Right cardiac atrium (tissue), 5 donors: Measurements from ENCODE around the gene STARD10. TPM values are rescaled to one million over a fixed set of nuclear protein-coding genes. Genes with fewer than 3 reads are reported as not detected.

ENCODE experiments used
- ATAC-seq, 2 donors: fragments of 200-7000 bp; cut with Tn5 transposase; one replicate each; pipeline versions ENCODE4 v1.8.0 to v1.9.1; 2020; ENCODE audit warnings: moderate library complexity in 2 of 2, mild to moderate bottlenecking in 1 of 2
- DNase-seq, 3 donors: peaks; one replicate each; pipeline ENCODE4 v3.0.0-alpha.2; 2020
- H3K27ac ChIP-seq: one replicate; pipeline ENCODE4 v1.5.1; 2013; ENCODE audit warnings: mild to moderate bottlenecking, low read length, control low read depth, moderate library complexity
- H3K27me3 ChIP-seq: one replicate; pipeline ENCODE4 v1.6.1; 2013; ENCODE audit not compliant: control insufficient read depth, insufficient read depth
- H3K4me1 ChIP-seq: one replicate; pipeline ENCODE4 v1.6.1; 2013; ENCODE audit warnings: low read length; ENCODE audit not compliant: control insufficient read depth, insufficient read depth
- H3K4me3 ChIP-seq: one replicate; pipeline ENCODE4 v1.5.1; 2013; ENCODE audit warnings: low read length, control low read depth
- H3K9me3 ChIP-seq: one replicate; pipeline ENCODE4 v1.6.1; 2013; ENCODE audit warnings: low read length; ENCODE audit not compliant: control insufficient read depth
- WGBS: extraction: QIAGEN DNeasy Blood & Tissue Kit; methylation state at CpG from one replicate; pipeline ENCODE4 v1.1.7; 2013; 5-methylcytosine and 5-hydroxymethylcytosine counted together
- intact Hi-C, 4 donors: fragments of 100-400 bp; cut with DNase I; formaldehyde crosslinking; loops; one replicate each; pipeline versions ENCODE4 v1.11.0 to v1.14.0; 2022 to 2023
- polyA plus RNA-seq: library from polyadenylated mRNA; stranded (reverse); fragments of 200-250 nt; gene quantifications from one replicate; pipeline ENCODE4 v1.2.3, GENCODE V29; 2013
- total RNA-seq, 4 donors: library from RNA; stranded (reverse); fragmentation: NEBNext Ultra II Directional; extraction: Animal tissue kit (Norgen Biotek cat#: 25700); gene quantifications; one replicate each; pipeline ENCODE4 v1.2.1, GENCODE V29; 2021
- donor health status: healthy with polysubstance abuse.
- donor health status: DM: no; HTN: yes; CAD: no.
- donor health status: DM: no; HTN: no; CAD: no.
- donor health status: DM: no; HTN: yes; CAD: no; lungs with severe emphysema.
- donor health status: DM: yes; HTN: yes; CAD: no.

Gene STARD10
- total and polyA plus RNA-seq, 5 donors: 88.9 to 228 (median 122) TPM

DNA sequence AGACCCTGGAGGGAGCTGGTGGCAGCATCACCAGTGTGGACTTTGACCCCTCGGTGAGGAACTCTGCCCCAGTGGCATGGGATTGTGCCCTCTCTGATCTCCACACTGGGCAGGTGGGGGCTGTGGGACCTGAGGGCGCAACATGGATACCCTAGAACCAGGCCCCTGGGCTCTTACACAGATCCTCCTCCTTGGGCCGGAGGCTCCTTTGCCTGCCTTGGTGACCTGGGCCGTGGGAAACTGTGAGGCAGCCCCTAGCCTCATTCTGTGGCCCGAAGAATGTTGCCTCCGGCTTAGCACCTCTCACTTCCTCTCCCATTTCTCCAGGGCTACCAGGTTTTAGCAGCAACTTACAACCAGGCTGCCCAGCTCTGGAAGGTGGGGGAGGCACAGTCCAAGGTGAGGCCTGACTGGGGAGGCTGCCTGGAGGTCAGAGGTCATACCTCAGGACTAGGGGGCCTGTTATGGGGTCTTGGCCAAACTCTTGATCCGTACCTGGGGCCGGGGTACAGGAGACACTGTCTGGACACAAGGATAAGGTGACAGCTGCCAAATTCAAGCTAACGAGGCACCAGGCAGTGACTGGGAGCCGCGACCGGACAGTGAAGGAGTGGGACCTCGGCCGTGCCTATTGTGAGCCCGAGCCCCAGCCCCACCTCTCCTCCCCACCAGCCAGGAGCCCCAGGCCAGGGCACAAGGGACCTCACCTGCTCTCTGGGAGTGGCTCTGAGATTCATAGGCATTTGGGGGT lies 32.5 kb upstream of the STARD10 start:
- H3K27me3 ChIP-seq: no peaks in the 10 kb centered on the region
- DNase-seq (peak in 1 of 3 donors; percentile 48), ATAC-seq (no peak)
- intact Hi-C loops: loop anchor here in 1 of 4 donors (10.0 kb wide), 1 partner anchor 418 kb away; no protein-coding TSS in a partner anchor
- 88% methylated on average over 15 of the region's 15 CpGs for WGBS
- no peak overlapping the region for H3K4me3 ChIP-seq
- peaks cover 4% of the 10 kb centered on the region for H3K4me1 ChIP-seq
- H3K27ac ChIP-seq: no peak overlapping the region
- no peaks in the 10 kb centered on the region for H3K9me3 ChIP-seq

DNA sequence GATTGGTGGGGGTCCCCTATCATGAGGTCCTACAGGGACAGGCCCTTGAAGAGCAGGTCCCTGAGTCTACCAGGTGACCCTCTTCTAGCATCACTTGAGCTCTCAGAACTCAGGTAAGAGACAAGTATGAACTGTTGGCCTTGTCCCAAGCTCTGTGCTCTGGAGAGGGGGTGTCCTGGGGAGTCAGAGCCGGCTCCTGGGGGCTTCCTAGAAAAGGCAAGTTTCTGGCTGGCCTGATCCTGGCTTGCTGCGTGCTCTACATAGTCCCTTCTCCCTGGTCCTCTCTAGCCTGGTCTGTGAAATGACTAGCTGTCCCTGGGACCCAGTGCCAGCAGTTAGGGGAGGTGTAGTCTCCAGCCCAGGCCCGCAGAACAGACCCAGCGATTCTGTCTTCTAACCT lies 31.8 kb upstream of the STARD10 start:
- Histone ChIP-seq H3K4me3 (no peak overlapping the region), H3K4me1 (peaks cover 7% of the 10 kb centered on the region), H3K27ac (no peak overlapping the region), H3K27me3 (no peaks in the 10 kb centered on the region), H3K9me3 (no peaks in the 10 kb centered on the region)
- ATAC-seq: no peak
- intact Hi-C loops: loop anchor here in 1 of 4 donors (10.0 kb wide), 1 partner anchor 419 kb away; no protein-coding TSS in a partner anchor
- peak in 1 of 3 donors; percentile 44 for DNase-seq
- 69% methylated on average over 4 of the region's 4 CpGs for WGBS

DNA sequence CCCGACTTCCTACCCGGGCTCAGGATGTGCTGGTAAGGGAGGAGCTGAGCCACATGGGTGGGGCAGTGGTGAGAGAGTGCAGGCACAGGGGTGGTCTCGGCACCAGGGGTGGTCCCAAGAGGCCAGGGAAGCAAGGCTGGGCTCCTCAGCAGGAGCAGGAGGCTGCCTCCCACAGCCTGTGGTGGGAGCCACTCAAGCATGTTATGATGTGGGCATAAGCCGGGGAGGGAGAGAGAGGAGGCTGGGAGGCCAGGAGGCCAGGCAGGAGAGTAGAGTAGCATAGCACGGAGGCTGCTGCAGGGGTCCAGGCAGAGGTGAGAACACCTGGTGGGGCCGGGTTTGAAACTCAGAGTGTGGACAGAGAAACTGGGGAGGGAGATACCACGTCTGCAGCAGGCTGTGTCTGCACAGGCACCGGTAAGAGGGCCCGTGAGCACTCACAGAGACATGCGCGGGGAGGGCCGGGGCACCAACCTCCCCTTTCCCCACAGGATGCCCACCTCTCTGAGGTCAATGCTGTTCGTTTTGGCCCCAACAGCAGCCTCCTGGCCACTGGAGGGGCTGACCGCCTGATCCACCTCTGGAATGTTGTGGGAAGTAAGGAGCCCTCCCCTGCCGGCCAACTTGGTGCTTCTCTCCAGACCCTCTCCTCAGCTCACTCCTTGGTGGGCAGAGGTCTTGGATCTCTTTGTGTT lies 31.1 kb upstream of the STARD10 start:
- ATAC-seq (no peak), DNase-seq (peak in 1 of 3 donors; percentile 47)
- H3K27me3 ChIP-seq: no peaks in the 10 kb centered on the region
- H3K4me3 ChIP-seq: no peak overlapping the region
- WGBS: 79% methylated on average over 15 of the region's 15 CpGs
- H3K27ac ChIP-seq: no peak overlapping the region
- intact Hi-C loops: loop anchor here in 1 of 4 donors (10.0 kb wide), 1 partner anchor 420 kb away; no protein-coding TSS in a partner anchor
- H3K9me3 ChIP-seq: no peaks in the 10 kb centered on the region
- peaks cover 7% of the 10 kb centered on the region for H3K4me1 ChIP-seq

DNA sequence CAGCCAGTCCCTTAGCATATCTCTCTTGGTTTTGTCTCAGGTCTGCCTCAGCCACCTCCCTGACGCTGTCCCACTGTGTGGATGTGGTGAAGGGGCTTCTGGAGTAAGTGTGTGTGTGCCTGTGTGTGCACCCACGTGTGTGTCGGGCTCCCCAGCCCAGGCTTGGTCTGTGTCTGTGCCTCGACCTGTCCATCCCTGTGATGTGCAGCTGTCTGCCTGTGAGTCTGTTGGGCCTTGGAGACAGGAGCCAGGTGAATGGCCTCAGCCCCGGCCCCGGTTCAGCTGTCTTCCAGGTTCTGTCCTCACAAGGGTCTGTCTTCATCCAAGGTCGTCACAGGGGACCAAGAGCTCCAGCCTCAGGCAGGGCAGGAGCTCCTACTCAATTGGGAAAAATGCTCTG lies 30.2 kb upstream of the STARD10 start:
- peak in 1 of 3 donors; percentile 50 for DNase-seq
- intact Hi-C loops: loop anchor here in 1 of 4 donors (10.0 kb wide), 1 partner anchor 421 kb away; no protein-coding TSS in a partner anchor
- WGBS: 85% methylated on average over 7 of the region's 7 CpGs
- ATAC-seq: no peak
- H3K27me3 ChIP-seq: no peaks in the 10 kb centered on the region
- no peaks in the 10 kb centered on the region for H3K9me3 ChIP-seq
- no peak overlapping the region for H3K27ac ChIP-seq
- H3K4me1 ChIP-seq: peaks cover 7% of the 10 kb centered on the region
- no peak overlapping the region for H3K4me3 ChIP-seq

DNA sequence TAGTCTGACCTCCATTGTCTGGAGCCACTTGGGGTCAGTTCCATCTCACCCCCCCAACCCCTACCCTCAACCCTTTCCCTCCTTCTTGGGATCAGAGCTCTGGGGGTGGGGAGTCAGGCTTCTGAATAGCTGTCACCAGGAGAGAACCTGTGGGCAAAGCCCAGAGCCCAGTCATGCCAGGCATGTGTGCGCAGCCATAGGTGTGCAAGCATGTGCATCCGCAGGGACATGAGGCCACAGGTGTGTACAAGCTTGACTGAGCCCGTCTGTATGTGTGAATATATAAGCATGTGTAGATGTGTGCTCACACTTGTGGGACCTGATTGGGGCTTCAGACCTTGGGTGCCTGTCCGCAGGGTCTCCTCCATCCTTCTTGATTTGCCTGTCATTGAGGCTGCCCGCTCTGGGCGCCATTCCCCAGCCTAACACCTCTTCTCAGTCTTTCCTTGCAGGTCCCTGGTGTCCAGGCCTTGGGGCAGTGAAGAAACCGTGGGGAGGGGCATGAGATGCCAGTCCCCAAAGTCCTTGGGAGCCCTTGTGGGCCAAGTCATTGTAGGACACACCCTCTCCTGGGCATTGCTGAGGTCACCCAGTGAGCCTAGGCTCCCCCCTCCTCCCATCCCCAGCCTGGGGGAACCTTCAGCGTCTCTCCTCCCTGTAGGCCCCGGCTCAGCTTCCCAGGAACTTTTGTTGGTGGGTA lies 29.4 kb upstream of the STARD10 start:
- Histone ChIP-seq H3K9me3 (no peaks in the 10 kb centered on the region), H3K27me3 (no peaks in the 10 kb centered on the region), H3K27ac (no peak overlapping the region), H3K4me1 (peaks cover 5% of the 10 kb centered on the region), H3K4me3 (no peak overlapping the region)
- intact Hi-C loops: loop anchor here in 1 of 4 donors (10.0 kb wide), 1 partner anchor 422 kb away; no protein-coding TSS in a partner anchor
- peak in 1 of 3 donors; percentile 51 for DNase-seq
- WGBS: 89% methylated on average over 9 of the region's 9 CpGs
- peak; percentile 0 to 2 for ATAC-seq

DNA sequence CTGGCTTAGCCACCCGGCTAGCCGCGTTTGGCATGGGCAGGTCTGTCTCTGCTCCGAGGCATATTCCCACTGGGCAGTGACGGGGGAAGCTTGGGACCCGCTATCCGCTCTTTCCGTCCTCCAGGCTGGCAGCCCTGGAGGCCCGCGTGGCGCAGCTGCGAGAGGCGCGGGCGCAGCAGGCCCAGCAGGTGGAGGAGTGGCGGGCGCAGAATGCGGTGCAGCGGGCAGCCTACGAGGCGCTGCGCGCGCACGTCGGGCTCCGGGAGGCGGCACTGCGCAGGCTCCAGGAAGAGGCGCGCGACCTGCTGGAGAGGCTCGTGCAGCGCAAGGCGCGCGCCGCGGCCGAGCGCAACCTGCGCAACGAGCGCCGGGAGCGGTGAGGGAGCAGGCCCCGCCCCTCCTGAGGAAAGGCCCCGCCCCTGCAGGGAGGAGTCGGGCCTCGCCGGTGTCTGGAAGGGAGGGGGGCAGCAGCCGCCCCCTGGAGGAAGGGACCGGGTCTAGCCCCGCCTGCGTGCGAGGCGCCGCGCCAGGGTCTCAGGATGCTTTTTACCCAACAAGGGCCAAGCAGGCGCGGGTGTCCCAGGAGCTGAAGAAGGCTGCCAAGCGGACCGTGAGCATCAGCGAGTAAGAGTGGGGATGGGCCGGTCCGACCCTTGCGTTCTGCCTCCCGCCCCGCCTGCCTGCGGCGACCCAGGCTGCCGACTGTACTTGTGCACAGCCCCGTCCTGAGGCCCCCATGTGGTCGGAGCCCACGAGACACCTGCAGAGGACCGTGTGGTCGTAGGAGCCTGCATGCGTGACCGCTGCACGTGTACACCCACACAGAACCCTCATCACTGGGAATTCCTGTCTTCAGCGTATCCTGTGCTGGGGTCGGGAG lies 28.3 kb upstream of the STARD10 start:
- Histone ChIP-seq H3K27me3 (no peaks in the 10 kb centered on the region), H3K4me3 (peak overlapping the region; percentile 40), H3K4me1 (peaks cover 3% of the 10 kb centered on the region), H3K9me3 (no peaks in the 10 kb centered on the region), H3K27ac (peak overlapping the region; percentile 4)
- 12% methylated on average over 82 of the region's 82 CpGs for WGBS
- intact Hi-C loops: loop anchor here in 1 of 4 donors (10.0 kb wide), 1 partner anchor 423 kb away; no protein-coding TSS in a partner anchor
- DNase-seq (peak; percentile 89 to 96 (median 96)), ATAC-seq (peak; percentile 81 to 83)

DNA sequence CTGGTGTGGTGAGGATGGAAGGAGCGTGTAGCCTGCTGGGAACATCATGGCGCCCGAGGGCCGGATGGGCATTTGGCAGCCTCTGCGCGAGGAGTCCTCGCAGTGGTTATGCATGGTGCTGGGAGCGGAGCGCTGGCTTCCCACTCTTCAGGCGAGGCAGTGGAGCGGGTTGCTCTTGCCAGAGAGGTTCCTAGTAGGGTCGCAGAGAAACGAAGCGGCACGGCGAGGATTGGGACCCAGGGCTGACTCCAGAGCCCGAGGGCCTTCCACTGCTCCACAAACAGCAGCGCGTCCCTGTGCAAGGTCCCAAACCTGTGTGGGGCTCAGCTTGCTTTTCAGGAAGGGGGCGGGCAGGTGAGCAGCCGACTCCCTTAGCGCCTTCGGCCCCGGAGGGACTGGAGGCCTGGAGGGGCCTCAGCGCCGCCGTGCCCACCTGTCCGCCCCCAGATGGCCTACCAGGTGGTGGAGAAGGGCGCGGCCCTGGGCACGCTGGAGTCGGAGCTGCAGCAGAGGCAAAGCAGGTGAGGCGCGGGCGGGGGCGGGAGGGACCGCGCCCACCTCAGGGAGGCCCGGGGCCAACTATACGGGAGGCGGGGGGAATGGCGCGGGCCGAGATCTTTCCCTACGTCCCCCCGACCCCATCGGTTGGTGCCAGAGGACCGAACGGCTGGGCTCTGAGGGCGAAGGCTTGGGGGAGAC lies 27.5 kb upstream of the STARD10 start:
- Histone ChIP-seq H3K27ac (no peak overlapping the region), H3K27me3 (no peaks in the 10 kb centered on the region), H3K4me1 (peaks cover 3% of the 10 kb centered on the region), H3K4me3 (peak overlapping the region; percentile 40), H3K9me3 (no peaks in the 10 kb centered on the region)
- ATAC-seq: no peak
- WGBS: 45% methylated on average over 50 of the region's 50 CpGs
- peak in 2 of 3 donors; percentile 68 to 71 for DNase-seq
- intact Hi-C loops: loop anchor here in 1 of 4 donors (10.0 kb wide), 1 partner anchor 423 kb away; no protein-coding TSS in a partner anchor

DNA sequence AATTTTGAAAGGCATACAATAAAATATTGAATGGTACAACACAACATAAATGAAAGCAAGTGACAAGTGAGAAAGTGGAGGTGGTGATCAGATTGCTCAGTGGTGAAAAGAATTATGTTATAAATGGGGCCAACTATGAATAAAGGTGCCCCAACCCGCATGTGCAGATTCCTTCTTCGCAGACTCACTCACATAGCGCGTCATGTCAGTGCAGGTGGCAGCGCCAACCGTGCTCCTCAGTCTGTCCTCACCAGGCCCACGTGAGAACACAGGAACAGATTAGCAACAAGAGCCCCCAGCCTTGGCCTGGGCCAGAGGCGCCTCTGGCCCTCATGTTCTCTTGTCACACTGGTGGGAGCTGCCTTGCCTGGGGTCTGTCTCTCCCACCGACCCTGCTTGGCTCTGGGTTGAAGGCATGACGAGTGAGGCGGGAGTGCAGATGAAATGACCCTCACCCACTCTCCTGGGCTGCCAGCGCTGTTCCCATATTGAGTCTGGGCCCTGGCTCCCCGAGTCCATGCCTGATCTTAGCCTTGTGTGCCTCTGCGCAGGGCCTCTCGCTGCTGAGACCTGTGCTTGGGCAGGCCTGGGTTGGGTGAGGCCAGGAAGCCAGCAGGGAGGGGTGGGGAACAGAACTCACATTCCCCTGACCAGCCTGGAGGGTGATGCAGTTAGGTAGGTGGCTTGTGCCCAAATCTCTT lies 26.7 kb upstream of the STARD10 start:
- peak in 1 of 3 donors; percentile 35 for DNase-seq
- no peak for ATAC-seq
- Histone ChIP-seq H3K9me3 (no peaks in the 10 kb centered on the region), H3K4me1 (peaks cover 3% of the 10 kb centered on the region), H3K27ac (no peak overlapping the region), H3K4me3 (no peak overlapping the region), H3K27me3 (no peaks in the 10 kb centered on the region)
- intact Hi-C loops: loop anchor here in 1 of 4 donors (10.0 kb wide), 1 partner anchor 424 kb away; no protein-coding TSS in a partner anchor
- 93% methylated on average over 15 of the region's 15 CpGs for WGBS

DNA sequence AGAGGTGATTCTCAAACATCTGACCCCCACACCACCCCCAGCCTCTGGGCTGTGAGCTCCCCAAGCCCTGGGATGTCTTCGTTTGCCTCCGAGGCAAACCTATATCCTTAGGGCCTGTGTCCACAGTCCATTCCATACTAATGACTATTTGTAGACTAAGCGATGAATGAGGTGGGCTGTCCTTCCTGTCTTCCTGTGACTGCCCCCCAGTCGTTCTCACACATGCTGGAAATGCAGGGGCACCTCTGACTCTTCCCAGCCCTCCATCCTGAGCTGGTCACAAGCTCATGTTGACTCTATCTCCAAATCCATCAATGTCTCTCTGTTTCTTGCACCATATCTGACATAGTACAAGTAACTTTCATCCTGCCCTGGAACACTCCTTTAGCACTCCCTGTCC lies 25.1 kb upstream of the STARD10 start:
- ATAC-seq (no peak), DNase-seq (no peak)
- Histone ChIP-seq H3K4me1 (peaks cover 3% of the 10 kb centered on the region), H3K27me3 (no peaks in the 10 kb centered on the region), H3K4me3 (no peak overlapping the region), H3K27ac (no peak overlapping the region), H3K9me3 (no peaks in the 10 kb centered on the region)
- intact Hi-C loops: no loop called here
- WGBS: 78% methylated on average over 4 of the region's 4 CpGs
